NCI-H460 (cell line): ENCODE results near the gene RC3H2. TPM values are rescaled to one million over a fixed set of nuclear protein-coding genes. Genes with fewer than 3 reads are reported as not detected.
A peak's percentile ranks its signal among the peaks of the same experiment; 100 is the strongest.
"Not testable (repeated sequence)": the region's sequence is repeated elsewhere in the genome, so short reads cannot be mapped to it uniquely, and the experiment has no call there.

Experiments used
- DNase-seq: peaks from one replicate; pipeline ENCODE4 v3.0.0-alpha.2; 2016; ENCODE audit warnings: low read depth; ENCODE audit errors: extremely low read depth
- total RNA-seq: library from RNA; depleted of rRNA; stranded (reverse); fragments of >200 nt; shearing (Covaris generic); gene quantifications from 2 replicates; pipeline ENCODE4 v1.2.3, GENCODE V29; 2014

RC3H2 gene
- total RNA-seq, 1 experiment from 2014 or later, result 63.6 TPM

DNA sequence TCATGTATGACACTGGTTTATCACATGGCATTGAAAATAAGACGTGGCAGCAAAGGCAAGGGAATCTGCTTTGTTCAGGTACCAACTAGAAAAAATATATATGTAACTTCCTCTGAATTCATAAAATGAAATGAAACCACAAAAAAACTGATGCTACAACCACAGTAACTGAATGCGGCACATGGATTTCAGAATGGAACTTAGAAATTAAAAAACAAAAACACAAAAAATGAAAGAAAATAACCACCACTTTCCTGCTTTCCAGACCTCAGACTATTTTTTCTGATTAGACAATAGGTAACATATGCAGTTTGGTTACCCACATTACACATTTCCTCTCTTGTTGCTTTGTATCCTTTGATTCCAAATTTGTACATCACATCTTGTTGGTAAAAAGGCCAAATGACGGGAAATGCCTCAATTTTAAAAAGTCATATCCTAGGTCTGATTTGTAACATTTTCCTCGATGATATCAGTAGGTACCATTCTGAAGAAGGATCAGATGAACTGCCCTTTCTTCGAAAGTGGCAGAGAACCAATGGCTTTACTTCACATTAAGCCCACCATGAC is 58.7 kb downstream of the RC3H2 start:
- DNase-seq, result no peak

DNA sequence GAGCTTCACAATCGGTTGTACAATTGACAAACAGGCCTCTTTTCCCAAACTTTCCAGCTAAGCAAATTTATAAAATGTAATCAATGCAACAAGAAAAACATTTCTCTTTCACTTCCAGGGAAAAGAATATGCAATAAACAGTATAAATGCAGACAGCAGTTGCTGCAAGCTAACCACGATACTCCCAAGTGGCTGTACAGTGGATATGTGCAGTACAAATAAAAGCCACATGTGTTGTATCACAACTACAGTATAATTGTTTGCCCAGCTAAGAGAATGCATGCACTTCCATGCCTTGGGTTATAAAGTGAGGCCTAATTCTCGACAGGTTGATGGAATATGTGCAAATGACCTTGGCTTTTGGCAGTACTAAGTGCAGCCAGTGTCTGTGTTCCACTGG is 60.0 kb downstream of the RC3H2 start:
- DNase-seq, result no peak

DNA sequence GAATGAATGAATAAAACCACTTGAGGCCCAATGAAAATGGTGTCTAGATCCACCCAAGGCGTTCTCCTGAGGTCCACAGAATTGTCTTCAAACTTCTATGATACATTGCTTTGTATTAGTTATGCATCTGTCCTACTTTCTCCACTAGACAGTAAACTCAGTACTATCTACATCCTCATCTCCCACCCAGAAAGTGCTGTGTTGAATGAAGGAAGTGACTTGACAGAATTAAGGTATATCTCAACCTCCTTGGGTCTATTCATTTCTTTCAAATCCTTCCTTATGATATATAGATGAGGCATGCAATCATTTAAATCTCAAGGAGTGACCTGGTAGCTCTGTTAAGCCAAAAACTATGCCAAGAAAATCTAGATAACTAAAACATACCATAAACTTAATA is 61.0 kb downstream of the RC3H2 start:
- DNase-seq, result no peak

DNA sequence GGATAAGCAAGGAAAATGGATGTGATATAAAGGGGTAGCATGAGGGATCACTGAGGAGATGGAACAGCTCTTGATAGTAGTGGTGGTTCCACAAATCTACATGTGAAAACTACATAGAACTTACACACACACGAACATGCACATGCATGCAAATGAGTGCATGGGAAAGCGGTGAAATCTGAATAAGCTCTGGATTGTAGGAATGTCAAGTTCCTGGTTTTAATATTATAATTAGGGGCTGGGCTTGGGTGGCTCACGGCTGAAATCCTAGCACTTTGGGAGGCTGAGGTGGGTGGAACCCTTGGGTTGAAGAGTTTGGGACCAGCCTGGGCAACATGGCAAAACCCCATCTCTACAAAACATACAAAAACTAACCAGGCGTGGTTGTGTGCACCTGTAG is 63.7 kb downstream of the RC3H2 start:
- no peak for DNase-seq

DNA sequence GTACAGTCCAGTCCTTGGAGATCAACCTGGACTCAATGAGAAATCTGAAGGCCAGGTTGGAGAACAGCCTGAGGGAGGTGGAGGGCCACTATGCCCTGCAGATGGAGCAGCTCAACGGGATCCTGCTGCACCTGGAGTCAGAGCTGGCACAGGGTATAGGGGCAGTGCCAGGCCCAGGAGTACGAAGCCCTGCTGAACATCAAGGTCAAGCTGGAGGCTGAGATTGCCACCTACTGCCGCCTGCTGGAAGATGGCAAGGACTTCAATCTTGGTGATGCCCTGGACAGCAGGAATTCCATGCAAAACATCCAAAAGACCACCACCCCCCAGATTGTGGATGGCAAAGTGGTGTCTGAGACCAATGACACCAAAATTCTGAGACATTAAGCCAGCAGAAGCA is 66.7 kb downstream of the RC3H2 start:
- DNase-seq, result not testable (repeated sequence)

DNA sequence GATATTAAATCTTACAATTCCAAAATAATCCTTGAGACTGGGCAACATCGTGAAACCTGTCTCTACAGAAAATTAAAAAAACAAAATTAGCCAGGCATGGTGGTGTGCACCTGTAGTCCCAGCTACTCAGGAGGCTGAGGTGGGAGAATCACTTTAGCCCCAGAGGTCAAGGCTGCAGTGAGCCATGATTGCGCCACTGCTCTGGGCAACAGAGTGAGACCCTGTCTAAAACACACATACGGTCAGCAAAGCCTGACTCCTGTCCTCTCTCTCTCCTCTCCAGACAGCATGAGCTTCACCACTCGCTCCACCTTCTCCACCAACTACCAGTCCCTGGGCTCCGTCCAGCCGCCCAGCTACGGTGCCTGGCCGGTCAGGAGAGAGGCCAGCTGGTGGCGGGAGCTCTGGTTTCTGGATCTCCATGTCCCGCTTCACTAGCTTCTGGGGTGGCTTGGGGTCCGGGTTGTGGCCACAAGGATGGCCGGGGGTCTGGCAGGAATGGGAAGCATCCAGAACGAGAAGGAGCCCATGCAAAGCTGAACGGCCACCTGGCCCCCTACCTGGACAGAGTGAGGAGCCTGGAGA is 67.8 kb downstream of the RC3H2 start:
- DNase-seq, result no peak

DNA sequence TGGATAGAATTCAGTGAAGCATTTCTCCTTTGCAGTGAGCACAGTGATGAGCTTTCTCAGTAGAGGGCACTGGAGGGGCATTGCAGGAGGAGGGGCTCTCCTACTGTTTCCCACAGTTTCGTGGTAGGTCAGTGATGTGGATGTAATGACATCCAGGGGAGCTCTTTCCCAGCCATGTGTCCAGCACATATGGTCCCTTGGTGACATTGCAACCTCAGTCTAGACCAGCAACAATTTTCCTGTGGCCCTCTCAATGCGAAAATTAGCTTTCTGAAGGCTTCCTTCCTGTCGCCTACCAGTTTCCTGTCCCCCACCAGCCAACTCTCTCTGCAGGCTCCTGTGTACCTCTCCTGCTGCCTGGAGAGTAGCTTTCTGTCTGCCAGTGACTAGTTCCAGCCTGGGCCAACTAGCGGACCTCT is 69.8 kb downstream of the RC3H2 start:
- no peak for DNase-seq

DNA sequence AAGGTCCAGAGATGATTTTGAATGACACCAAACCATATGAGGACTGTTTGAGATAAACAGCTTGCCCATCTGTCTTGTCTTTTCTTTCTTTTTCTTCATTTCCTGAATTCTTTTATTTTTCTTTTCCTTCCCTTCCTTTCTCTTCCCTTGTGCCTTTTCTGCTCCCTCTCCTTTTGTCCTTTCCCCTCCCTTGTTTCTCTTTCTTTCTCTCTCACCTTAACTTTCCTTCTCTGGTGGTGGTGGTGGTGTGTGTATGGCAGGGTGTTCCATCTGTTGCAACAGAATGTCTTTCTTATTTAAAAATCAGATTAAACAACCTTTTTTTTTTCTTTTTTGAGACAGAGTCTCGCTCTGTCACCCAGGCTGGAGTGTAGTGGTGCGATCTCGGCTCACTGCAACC is 73.0 kb downstream of the RC3H2 start:
- DNase-seq, result no peak

DNA sequence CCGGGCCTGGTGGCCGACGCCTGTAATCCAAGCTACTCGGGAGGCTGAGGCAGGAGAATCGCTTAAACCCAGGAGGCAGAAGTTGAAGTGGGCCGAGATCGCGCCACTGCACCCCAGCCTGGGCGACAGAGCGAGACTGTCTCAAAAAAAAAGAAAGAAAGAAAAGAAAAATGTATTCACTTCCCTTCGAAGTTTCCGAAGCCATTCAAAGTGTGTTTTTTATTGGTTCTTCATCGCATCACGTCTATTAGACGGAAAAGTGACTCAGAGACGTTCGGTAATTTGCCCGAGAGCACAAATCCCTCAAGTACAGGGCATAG is 76.2 kb downstream of the RC3H2 start:
- not testable (repeated sequence) for DNase-seq

DNA sequence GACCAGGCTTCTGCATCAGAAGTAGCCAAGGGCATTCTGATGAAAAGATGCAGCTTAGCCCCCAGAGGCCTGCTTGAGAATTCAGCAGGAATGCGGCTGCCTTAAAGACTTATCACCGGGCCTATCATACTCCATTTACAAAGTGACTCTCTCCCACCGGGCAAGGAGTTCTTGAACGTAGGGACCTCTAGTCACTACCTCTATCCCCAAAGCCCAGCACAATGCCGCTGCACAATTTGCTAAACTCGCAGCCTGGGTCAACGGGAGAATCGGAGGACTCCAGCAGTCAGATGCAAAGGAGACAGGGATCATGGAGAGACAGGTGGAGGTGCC is 77.4 kb downstream of the RC3H2 start:
- DNase-seq, result no peak

DNA sequence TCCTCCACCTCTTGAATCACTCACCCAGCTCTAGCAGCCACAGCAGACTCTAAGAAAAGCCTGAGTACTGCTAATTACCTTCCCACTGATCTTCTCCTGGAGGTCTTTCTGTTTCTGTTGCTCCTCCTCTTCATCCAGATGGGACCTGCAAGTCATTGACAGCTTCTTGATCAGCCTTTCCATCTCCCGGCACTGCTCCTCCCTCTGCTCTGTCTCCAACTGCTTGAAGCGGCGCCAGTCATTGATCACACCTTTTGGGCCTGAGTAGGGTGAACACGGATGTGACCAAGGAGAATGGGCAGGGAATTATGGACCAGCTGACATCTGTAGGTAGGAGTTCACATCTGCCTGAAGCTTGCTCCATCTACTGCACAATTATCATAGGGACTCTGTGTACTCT is 82.2 kb downstream of the RC3H2 start:
- no peak for DNase-seq

DNA sequence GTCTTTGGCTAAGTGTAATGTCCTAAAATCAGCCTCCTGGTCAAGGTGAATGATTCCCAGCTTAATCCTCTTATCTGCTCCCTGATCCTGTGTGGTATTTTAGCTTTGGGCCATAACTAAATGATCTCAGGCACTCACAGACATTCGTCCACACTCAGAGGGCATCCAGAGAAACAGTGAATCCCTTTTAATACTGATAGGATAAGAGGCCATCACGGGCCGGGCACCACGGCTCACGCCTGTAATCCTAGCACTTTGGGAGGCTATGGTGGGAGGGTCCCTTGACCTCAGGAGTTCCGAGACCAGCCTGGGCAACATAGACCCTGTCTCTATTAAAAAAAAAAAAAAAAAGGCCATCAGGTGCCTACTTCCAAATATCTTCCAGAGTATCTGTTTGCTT is 83.1 kb downstream of the RC3H2 start:
- no peak for DNase-seq

DNA sequence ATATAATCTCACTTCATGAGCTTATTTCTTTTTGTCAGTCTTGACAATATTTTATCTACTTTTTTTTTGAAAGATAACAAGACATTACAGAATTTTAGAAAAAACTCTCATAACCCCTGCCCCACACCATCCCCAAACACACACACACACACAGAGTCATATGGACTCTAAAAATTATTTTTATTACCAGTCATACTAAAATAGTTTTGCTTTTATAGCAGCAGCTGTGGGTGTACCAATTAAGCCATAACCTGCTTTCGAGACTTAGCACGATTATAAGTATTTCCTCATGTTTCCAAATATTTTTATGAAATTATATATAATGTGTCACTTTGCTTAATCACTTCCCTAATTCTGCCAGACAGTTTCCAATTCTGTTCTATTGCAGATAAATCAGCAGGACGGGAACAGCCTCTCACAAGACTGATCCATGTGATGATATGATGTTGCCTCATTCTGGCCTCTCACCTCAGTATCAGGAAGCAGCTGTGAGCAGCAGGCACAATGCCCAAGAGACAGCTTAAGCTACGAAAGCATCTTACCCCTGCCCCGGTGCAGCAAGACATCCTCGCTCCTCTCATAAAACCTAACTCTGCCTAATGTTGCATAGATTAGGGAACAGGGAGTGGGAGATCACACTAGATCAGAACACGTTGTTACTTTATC is 83.7 kb downstream of the RC3H2 start:
- no peak for DNase-seq

DNA sequence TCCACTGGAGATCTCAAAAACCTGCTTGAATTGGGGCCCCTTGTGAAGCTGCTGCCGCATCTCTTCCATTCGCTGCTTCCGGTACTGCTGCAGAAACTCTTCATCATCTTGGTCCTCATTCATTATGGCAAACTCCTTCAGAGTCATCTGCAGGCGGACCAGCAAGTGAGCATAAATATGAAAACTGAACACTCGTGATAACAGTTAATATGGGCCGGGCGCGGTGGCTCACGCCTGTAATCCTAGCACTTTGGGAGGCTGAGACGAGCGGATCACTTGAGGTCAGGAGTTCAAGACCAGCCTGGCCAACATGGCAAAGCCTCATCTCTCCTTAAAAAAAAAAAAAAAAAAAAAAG is 84.7 kb downstream of the RC3H2 start:
- DNase-seq, result no peak

DNA sequence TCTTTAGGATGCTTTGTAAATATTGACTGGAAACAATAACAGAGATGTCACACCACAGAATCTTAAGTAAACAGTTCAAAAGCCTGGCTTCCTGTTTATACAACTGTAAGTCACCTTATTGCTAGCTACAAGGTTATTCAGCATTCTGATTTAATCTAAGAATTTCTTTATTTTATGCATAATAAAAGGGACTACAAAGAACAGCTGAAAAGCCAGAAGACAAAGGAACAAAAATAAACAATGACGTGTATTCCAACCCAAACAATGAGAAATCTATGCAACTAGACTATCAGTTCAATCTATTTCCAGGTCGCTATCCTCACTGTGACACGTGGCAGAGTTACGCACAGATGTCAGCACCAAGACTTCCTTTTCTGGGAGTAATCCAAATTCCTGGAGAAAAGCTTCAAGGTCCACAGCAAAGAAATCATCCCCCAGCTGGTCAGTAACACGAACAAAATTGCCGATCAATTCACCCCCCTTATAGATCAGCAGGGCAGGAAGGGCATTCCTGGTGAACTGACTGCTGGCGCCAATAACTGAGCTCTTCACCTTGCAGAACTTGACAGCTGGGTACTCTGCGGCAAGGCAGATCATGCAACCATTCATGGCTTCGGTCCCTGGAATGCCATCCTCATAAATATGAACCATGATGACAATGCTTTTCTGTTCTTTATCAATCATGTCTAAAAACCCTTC is 85.2 kb downstream of the RC3H2 start:
- DNase-seq, result no peak

DNA sequence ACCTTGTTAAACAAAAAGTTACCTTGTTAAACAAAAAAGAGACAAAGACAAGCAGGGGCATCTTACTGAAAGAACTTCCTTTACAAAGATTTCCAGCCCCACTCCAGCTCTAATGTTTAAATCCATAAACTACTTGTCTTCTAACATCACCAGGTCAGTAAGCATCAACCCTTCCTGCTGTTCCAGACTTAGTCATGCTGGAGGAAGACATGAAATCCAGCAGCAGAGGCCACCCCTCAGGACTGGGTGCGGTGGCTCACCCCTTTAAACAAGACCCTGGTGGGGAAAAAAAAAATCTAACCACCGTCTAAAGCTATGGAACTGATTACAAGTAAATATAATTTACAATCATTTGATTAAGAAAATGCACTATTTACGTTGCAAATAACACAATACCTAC is 85.8 kb downstream of the RC3H2 start:
- DNase-seq, result no peak

DNA sequence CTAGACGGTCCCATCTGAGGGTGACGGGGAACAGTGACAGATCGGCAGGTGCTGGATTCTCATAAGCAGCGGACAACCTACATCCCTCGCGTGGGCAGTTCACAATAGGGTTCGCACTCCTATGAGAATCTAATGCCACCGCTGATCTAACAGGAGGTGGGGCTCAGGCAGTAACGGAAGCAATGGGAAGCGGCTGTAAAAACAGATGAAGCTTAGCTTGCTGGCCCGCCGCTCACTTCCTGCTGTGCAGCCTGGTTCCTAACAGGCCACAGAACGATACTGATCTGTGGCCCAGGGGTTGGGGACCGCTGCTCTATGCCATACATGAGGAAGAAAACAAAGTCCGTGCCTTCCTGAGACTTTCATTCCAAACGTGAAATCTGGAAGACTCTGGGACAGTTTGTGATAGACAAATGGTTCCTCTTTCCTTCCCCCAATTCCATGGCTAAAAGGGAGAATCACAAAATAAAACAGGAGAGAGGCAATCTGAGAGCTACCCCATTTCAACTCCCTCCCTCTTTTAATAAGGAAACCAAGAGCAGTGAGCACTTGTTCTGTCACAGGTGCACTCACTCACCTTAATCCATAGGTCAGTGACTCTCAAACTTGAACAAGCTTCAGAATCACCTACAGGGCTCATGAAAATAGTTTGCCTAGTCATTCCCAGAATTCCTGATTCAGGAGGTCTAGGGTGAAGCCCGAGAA is 88.8 kb downstream of the RC3H2 start:
- no peak for DNase-seq

DNA sequence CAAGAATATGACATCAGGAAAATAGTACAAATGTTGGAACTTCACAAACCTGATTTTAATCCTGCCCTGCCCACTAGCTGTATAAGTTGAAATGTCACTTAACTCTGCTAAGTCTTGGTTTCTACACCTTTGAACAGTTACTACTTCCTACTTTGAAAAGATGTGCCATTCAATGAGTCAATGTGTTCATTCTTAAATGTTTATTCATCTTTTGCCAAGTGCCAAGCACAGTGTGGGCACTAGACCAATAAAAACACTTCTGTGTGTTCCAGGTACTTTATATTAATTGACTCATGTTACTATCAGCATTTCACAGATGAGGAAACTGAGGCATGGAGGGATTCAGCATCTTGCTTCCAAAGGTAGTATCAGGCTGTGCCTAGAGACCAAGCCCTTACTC is 89.6 kb downstream of the RC3H2 start:
- DNase-seq, result no peak

DNA sequence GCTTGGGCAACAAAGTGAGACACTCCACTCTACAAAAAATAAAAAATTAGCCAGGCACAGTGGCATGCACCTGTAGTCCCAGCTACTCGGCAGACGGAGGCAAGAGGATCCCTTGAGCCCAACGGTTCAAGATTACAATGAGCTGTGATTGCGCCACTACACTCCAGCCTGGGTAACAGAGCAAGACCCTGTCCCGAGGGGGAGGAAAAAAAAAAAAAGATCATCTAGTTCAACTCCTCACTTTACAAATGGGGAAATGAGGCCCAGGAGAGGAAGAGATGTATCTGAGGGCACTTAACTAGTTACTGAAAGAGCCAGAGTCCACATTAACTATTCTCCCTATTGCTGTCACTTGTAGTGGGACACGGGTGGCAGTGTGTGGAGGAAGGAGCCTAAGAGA is 90.6 kb downstream of the RC3H2 start:
- DNase-seq, result no peak

DNA sequence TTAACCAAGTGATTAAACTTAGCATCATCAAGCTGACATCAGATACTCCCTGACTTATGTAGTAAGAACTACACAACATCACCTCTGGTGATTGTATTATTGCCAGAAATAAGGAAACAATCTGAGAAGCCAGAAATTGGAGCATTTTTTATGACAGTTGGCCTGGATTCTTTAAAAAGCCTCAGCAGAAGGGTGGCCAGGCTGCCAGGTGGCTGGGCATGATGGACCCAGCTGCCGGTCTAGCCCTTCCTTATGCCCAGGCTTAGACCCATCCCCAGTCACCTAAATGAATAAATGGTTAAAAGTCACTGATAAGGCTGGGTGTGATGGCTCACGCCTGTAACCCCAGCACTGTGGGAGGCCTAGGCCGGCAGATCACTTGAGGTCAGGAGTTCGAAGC is 92.4 kb downstream of the RC3H2 start:
- DNase-seq, result no peak

DNA sequence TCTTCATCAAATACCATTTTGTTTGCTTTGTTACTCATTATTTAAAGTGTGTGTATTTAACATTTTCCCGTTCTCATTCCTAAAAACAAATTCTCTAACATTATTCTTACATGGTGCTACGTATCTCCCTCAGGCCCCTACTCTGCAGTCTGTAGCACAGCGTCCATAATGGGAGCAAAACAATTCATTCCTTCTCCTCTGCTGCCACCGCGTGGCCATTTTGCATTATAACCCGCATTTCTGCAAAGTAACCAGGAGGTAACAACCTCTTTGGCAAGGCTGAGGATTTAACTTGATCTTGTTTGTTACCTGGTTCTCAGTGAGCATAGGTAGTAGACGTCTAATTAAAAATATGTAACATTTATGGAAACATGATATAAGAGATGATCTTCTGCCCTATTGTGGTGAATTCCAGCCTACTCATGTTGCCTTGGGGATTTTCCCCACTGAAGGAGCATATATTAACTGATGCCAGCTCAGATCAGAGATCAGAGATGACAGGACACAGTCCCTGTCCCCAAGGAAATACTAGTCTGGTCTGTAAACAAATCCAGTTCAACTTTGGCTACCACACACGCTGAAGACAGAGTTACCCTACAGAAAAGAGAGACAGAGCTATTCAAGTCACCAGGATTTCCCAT is 94.7 kb downstream of the RC3H2 start:
- peak; percentile 85 for DNase-seq
